GM10266 (cell line): Measurements from ENCODE around the gene JAKMIP1.
"Not testable (repeated sequence)": the region's sequence is repeated elsewhere in the genome, so short reads cannot be mapped to it uniquely, and the experiment has no call there.

Experiments
- DNase-seq: peaks from one replicate; pipeline ENCODE4 v3.0.0; 2012; ENCODE audit errors: extremely low spot score
- CTCF ChIP-seq: IDR thresholded peaks from 2 replicates; pipeline ENCODE4 v1.5.1; 2012; ENCODE audit warnings: mild to moderate bottlenecking, low read depth; ENCODE audit not compliant: control insufficient read depth, insufficient read depth; ENCODE audit errors: missing control alignments

Gene JAKMIP1

GRCh38 chr4:6011271-6011671, 189.1 kb downstream of the JAKMIP1 start:
- no peak for TF ChIP-seq CTCF
- DNase-seq = no peak

- no peak for DNase-seq
- TF ChIP-seq CTCF = no peak
Measured at GRCh38 chr4:6010789-6011188, 189.6 kb downstream of the JAKMIP1 start.

- no peak for DNase-seq
- TF ChIP-seq CTCF = no peak
Measured at GRCh38 chr4:6009452-6009851, 190.9 kb downstream of the JAKMIP1 start.

- DNase-seq = no peak
- TF ChIP-seq CTCF = no peak
Measured at GRCh38 chr4:6008766-6009385, 191.5 kb downstream of the JAKMIP1 start.

- no peak for DNase-seq
Measured at GRCh38 chr4:6008092-6008551, 192.2 kb downstream of the JAKMIP1 start.

GRCh38 chr4:6005175-6005574, 195.2 kb downstream of the JAKMIP1 start:
- no peak for DNase-seq
- TF ChIP-seq CTCF = no peak

More at GRCh38 chr4:6008092-6008551, 192.2 kb downstream of the JAKMIP1 start:
- no peak for TF ChIP-seq CTCF

GRCh38 chr4:6003485-6003884, 196.9 kb downstream of the JAKMIP1 start:
- DNase-seq = not testable (repeated sequence)

GRCh38 chr4:6002926-6003325, 197.4 kb downstream of the JAKMIP1 start:
- DNase-seq = no peak
- TF ChIP-seq CTCF = no peak
